Osteoblast (primary cell): ENCODE measurements around the gene DPP6. TPM values are rescaled to one million over a fixed set of nuclear protein-coding genes. Genes with fewer than 3 reads are reported as not detected.

ENCODE experiments used
- DNase-seq: peaks from one replicate; pipeline ENCODE4 v3.0.0; 2011; ENCODE audit warnings: low spot score, mixed read lengths; ENCODE audit not compliant: insufficient read length; ENCODE audit errors: missing footprints
- H2AFZ ChIP-seq: 2 replicates; pipeline ENCODE4 v1.6.0; 2011; ENCODE audit warnings: mild to moderate bottlenecking, low read length
- H3K27ac ChIP-seq: 2 replicates; pipeline ENCODE4 v1.5.1; 2011; ENCODE audit warnings: mild to moderate bottlenecking, low read depth, low read length, moderate library complexity
- H3K27me3 ChIP-seq: 2 replicates; pipeline ENCODE4 v1.6.0; 2012; ENCODE audit warnings: mild to moderate bottlenecking, control low read depth, inconsistent platforms, low read length, moderate library complexity; ENCODE audit not compliant: insufficient read depth
- H3K36me3 ChIP-seq: 2 replicates; pipeline ENCODE4 v1.5.1; 2011; ENCODE audit warnings: mild to moderate bottlenecking, low read length, control low read depth, moderate library complexity; ENCODE audit not compliant: insufficient read depth
- H3K4me1 ChIP-seq: 2 replicates; pipeline ENCODE4 v1.5.1; 2011; ENCODE audit warnings: mild to moderate bottlenecking, low read length, control low read depth, moderate library complexity; ENCODE audit not compliant: insufficient read depth
- H3K4me2 ChIP-seq: 2 replicates; pipeline ENCODE4 v1.6.0; 2011; ENCODE audit warnings: mild to moderate bottlenecking, low read length; ENCODE audit not compliant: insufficient read depth
- H3K4me3 ChIP-seq: fragments of 200-600 bp; sonication (generic); 3 replicates; pipeline ENCODE4 v1.5.1; 2012; ENCODE audit warnings: mild to moderate bottlenecking, low read length, inconsistent platforms; ENCODE audit not compliant: insufficient read depth
- H3K79me2 ChIP-seq: 2 replicates; pipeline ENCODE4 v1.6.0; 2012; ENCODE audit warnings: mild to moderate bottlenecking, low read length, control low read depth, inconsistent platforms; ENCODE audit not compliant: insufficient read depth
- H3K9me3 ChIP-seq: 2 replicates; pipeline ENCODE4 v1.5.1; 2011; ENCODE audit warnings: low read depth, low read length, control low read depth
- H4K20me1 ChIP-seq: 2 replicates; pipeline ENCODE4 v1.6.0; 2012; ENCODE audit warnings: mild to moderate bottlenecking, low read length, control low read depth; ENCODE audit not compliant: insufficient read depth
- CTCF ChIP-seq: IDR thresholded peaks from 2 replicates; pipeline ENCODE4 v1.5.1; 2011; ENCODE audit warnings: mild to moderate bottlenecking, low read depth, low read length, moderate library complexity; ENCODE audit errors: extremely low read depth
- total RNA-seq: library from RNA; depleted of rRNA; stranded (reverse); fragments of >200 nt; gene quantifications from 2 replicates; pipeline ENCODE4 v1.2.3, GENCODE V29; 2012

The DPP6 gene
- total RNA-seq, 1 donor: not detected

- DNase-seq: no peak
- Histone ChIP-seq H3K27ac (no peak overlapping the region), H3K79me2 (no peaks in the 10 kb centered on the region), H4K20me1 (no peaks in the 10 kb centered on the region), H2AFZ (no peak overlapping the region), H3K27me3 (no peaks in the 10 kb centered on the region), H3K4me1 (no peaks in the 10 kb centered on the region), H3K4me3 (no peak overlapping the region), H3K9me3 (peaks cover 4% of the 10 kb centered on the region), H3K36me3 (no peaks in the 10 kb centered on the region), H3K4me2 (no peak overlapping the region)
- no peak for TF ChIP-seq CTCF
Measured at GRCh38 chr7:154579711-154580110, 527.5 kb downstream of the DPP6 start.

GRCh38 chr7:154581251-154581890 lies 529.2 kb downstream of the DPP6 start:
- Histone ChIP-seq H3K36me3 (no peaks in the 10 kb centered on the region), H3K4me1 (no peaks in the 10 kb centered on the region), H2AFZ (no peak overlapping the region), H3K4me2 (no peak overlapping the region), H3K79me2 (no peaks in the 10 kb centered on the region), H4K20me1 (no peaks in the 10 kb centered on the region), H3K27me3 (no peaks in the 10 kb centered on the region), H3K27ac (no peak overlapping the region), H3K9me3 (no peaks in the 10 kb centered on the region), H3K4me3 (no peak overlapping the region)
- TF ChIP-seq CTCF: no peak
- DNase-seq: peak; percentile 13

GRCh38 chr7:154583454-154583853 lies 531.3 kb downstream of the DPP6 start:
- Histone ChIP-seq H3K27me3 (no peaks in the 10 kb centered on the region), H3K4me3 (no peak overlapping the region), H3K79me2 (no peaks in the 10 kb centered on the region), H3K4me2 (no peak overlapping the region), H3K4me1 (no peaks in the 10 kb centered on the region), H3K36me3 (no peaks in the 10 kb centered on the region), H3K9me3 (no peaks in the 10 kb centered on the region), H3K27ac (no peak overlapping the region), H4K20me1 (no peaks in the 10 kb centered on the region), H2AFZ (no peak overlapping the region)
- no peak for TF ChIP-seq CTCF
- DNase-seq: no peak

GRCh38 chr7:154584352-154585252 lies 532.4 kb downstream of the DPP6 start:
- DNase-seq: no peak
- H2AFZ ChIP-seq: no peak overlapping the region
- H3K9me3 ChIP-seq: no peaks in the 10 kb centered on the region
- no peak overlapping the region for H3K4me2 ChIP-seq
- H3K36me3 ChIP-seq: no peaks in the 10 kb centered on the region
- H3K4me3 ChIP-seq: no peak overlapping the region
- no peaks in the 10 kb centered on the region for H3K27me3 ChIP-seq
- no peaks in the 10 kb centered on the region for H3K4me1 ChIP-seq
- no peaks in the 10 kb centered on the region for H3K79me2 ChIP-seq
- TF ChIP-seq CTCF: no peak
- H4K20me1 ChIP-seq: no peaks in the 10 kb centered on the region
- no peak overlapping the region for H3K27ac ChIP-seq
